HepG2 (cell line): ENCODE results near the gene VKORC1. TPM values are rescaled to one million over a fixed set of nuclear protein-coding genes. Genes with fewer than 3 reads are reported as not detected.
A peak's percentile ranks its signal among the peaks of the same experiment; 100 is the strongest.

Source experiments
- ARID3A ChIP-seq: IDR thresholded peaks from 2 replicates; pipeline ENCODE4 v1.6.1; 2012; ENCODE audit warnings: low read depth, low read length, improper control_type of control experiment
- GABPA ChIP-seq, 2 experiments: IDR thresholded peaks; 2 replicates each; pipeline ENCODE4 v1.6.1; 2011 to 2016; ENCODE audit warnings: low read depth in 2 of 2, low read length in 1 of 2, missing biosample characterization in 1 of 2, missing genetic modification characterization in 1 of 2
- HHEX ChIP-seq: IDR thresholded peaks from 2 replicates; pipeline ENCODE4 v1.6.1; 2016; ENCODE audit warnings: control low read depth
- IKZF4 ChIP-seq: sonication (generic); formaldehyde crosslinking; IDR thresholded peaks from 2 replicates; pipeline ENCODE4 v1.5.1; 2020; ENCODE audit warnings: borderline replicate concordance, mild to moderate bottlenecking, low read depth, missing genetic modification reagents; ENCODE audit errors: not compliant biosample characterization
- MIXL1 ChIP-seq: IDR thresholded peaks from 2 replicates; pipeline ENCODE4 v1.6.1; 2016
- RXRB ChIP-seq: IDR thresholded peaks from 2 replicates; pipeline ENCODE4 v1.6.1; 2016; ENCODE audit warnings: borderline replicate concordance, missing genetic modification reagents, missing compliant biosample characterization
- TAF1 ChIP-seq: sonication (generic); formaldehyde crosslinking; IDR thresholded peaks from 2 replicates; pipeline ENCODE4 v1.4.0; 2020; ENCODE audit warnings: missing genetic modification reagents
- TFAP4 ChIP-seq: sonication (generic); IDR thresholded peaks from 2 replicates; pipeline ENCODE4 v1.6.1; 2016; ENCODE audit warnings: low read depth, borderline replicate concordance
- ZHX2 ChIP-seq, 2 experiments: sonication (generic) in 1 of 2; formaldehyde crosslinking in 1 of 2; IDR thresholded peaks; 2 replicates each; pipeline versions ENCODE4 v1.6.1 to v1.9.0; 2014 to 2022; ENCODE audit warnings: antibody characterized with exemption in 1 of 2, borderline replicate concordance in 1 of 2, inconsistent platforms in 1 of 2, low read depth in 1 of 2, missing genetic modification reagents in 1 of 2
- ZMYM4 ChIP-seq: sonication (generic); formaldehyde crosslinking; IDR thresholded peaks from 2 replicates; pipeline ENCODE4 v1.8.1; 2023; ENCODE audit warnings: mild to moderate bottlenecking, missing genetic modification reagents
- ZNF10 ChIP-seq: sonication (generic); formaldehyde crosslinking; IDR thresholded peaks from 2 replicates; pipeline ENCODE4 v1.4.0; 2020; ENCODE audit warnings: mild to moderate bottlenecking, low read depth, missing genetic modification reagents, borderline replicate concordance
- ZNF281 ChIP-seq: sonication (generic); formaldehyde crosslinking; IDR thresholded peaks from 2 replicates; pipeline ENCODE4 v1.4.0; 2020; ENCODE audit warnings: missing genetic modification reagents, borderline replicate concordance
- ZNF333 ChIP-seq: sonication (generic); formaldehyde crosslinking; IDR thresholded peaks from 2 replicates; pipeline ENCODE4 v1.4.0; 2020; ENCODE audit warnings: mild to moderate bottlenecking, missing genetic modification reagents, borderline replicate concordance
- ZNF605 ChIP-seq: sonication (generic); formaldehyde crosslinking; IDR thresholded peaks from 2 replicates; pipeline ENCODE4 v1.8.0; 2022; ENCODE audit warnings: mild to moderate bottlenecking, missing genetic modification reagents
- ZNF703 ChIP-seq: sonication (generic); formaldehyde crosslinking; IDR thresholded peaks from 2 replicates; pipeline ENCODE4 v1.5.1; 2020; ENCODE audit warnings: missing genetic modification reagents, mild to moderate bottlenecking, moderate library complexity, borderline replicate concordance
- polyA plus RNA-seq, 8 experiments: library from polyadenylated mRNA; depleted of rRNA in 3 of 8; stranded (reverse) in 7 of 8; unstranded in 1 of 8; fragments of >200 nt; fragmentation: Illumina TruSeq in 4 of 8; extraction: Trizol in 4 of 8; gene quantifications; 2 replicates each; pipeline versions ENCODE4 v1.2.1 to v1.2.3, GENCODE V29; 2011 to 2016; ENCODE audit warnings: low read depth in 4 of 8, missing spikeins in 1 of 8, mixed read lengths in 1 of 8; ENCODE audit not compliant: insufficient read depth in 1 of 8
- total RNA-seq, 5 experiments: library from RNA; depleted of rRNA; stranded (reverse); fragments of >200 nt; fragmentation: Illumina TruSeq; extraction: Trizol; gene quantifications; 2 replicates each; pipeline ENCODE4 v1.2.3, GENCODE V29; 2016; ENCODE audit warnings: low read depth in 1 of 5

VKORC1 gene
- total and polyA plus RNA-seq, 2 of the 13 experiments (the other 11 are each of a cell fraction or from before 2014, with no cell fraction given), result 141 to 615 TPM

GRCh38 chr16:31142109-31143010, 47.8 kb upstream of the VKORC1 start (continued):
- TF ChIP-seq ZHX2 (IDR thresholded peaks at IDR 0.05; ENCODE audit: low read depth), result 0 out of 2 replicates have a peak, but pooled peaks have one; percentile 31
- no peak for TF ChIP-seq ZHX2 (CRISPR knock-in tag; IDR thresholded peaks at IDR 0.05; ENCODE audit: borderline replicate concordance)
- no peak for TF ChIP-seq ZNF281
- peak; percentile 26; the same call in 1 of the 2 replicates for TF ChIP-seq GABPA (IDR thresholded peaks at IDR 0.05; ENCODE audit: low read depth, low read length)
- TF ChIP-seq GABPA (CRISPR knock-in tag; IDR thresholded peaks at IDR 0.05; ENCODE audit: low read depth), result peak; percentile 69
- TF ChIP-seq MIXL1, result peak; percentile 48; the same call in 1 of the 2 replicates
- no peak for TF ChIP-seq ZNF333
- peak; percentile 25; the same call in 1 of the 2 replicates for TF ChIP-seq ARID3A
- TF ChIP-seq RXRB (CRISPR knock-in tag), result peak; percentile 91
- TF ChIP-seq ZNF703, result no peak
- no peak for TF ChIP-seq ZNF10 (CRISPR knock-in tag)
- no peak; the same call in 1 of the 2 replicates for TF ChIP-seq TAF1 (CRISPR knock-in tag)
- TF ChIP-seq ZMYM4 (CRISPR knock-in tag), result 0 out of 2 replicates have a peak, but pooled peaks have one; percentile 72
- peak; percentile 80; the same call in 1 of the 2 replicates for TF ChIP-seq TFAP4
- TF ChIP-seq ZNF605 (CRISPR knock-in tag), result peak; percentile 73
- peak; percentile 82 for TF ChIP-seq IKZF4 (CRISPR knock-in tag)
- TF ChIP-seq HHEX, result no peak
